HepG2 (cell line): ENCODE results near the gene EEIG1. TPM values are rescaled to one million over a fixed set of nuclear protein-coding genes. Genes with fewer than 3 reads are reported as not detected.

ENCODE experiments used
- BCL6 ChIP-seq: IDR thresholded peaks from 2 replicates; pipeline ENCODE4 v1.6.1; 2016; ENCODE audit warnings: missing genetic modification reagents, missing compliant biosample characterization
- CSRNP2 ChIP-seq: sonication (generic); formaldehyde crosslinking; conservative IDR thresholded peaks from 2 replicates; pipeline ENCODE4 v1.8.0; 2022; ENCODE audit warnings: low read depth, missing genetic modification reagents
- ELF4 ChIP-seq: sonication (generic); formaldehyde crosslinking; IDR thresholded peaks from 2 replicates; pipeline ENCODE4 v1.5.0; 2020; ENCODE audit warnings: missing genetic modification reagents, mild to moderate bottlenecking, moderate library complexity, borderline replicate concordance
- ISL2 ChIP-seq: sonication (generic); formaldehyde crosslinking; IDR thresholded peaks from 2 replicates; pipeline ENCODE4 v1.5.0; 2020; ENCODE audit warnings: missing genetic modification reagents
- KDM4B ChIP-seq: sonication (generic); formaldehyde crosslinking; IDR thresholded peaks from 2 replicates; pipeline ENCODE4 v1.4.0; 2020; ENCODE audit warnings: missing genetic modification reagents
- NBN ChIP-seq: fragments of 450-650 bp; conservative IDR thresholded peaks from 2 replicates; pipeline ENCODE4 v1.6.1; 2017
- NONO ChIP-seq, 2 experiments: fragments of 450-650 bp in 1 of 2; sonication (generic) in 1 of 2; formaldehyde crosslinking in 1 of 2; IDR thresholded peaks in 1 of 2; conservative IDR thresholded peaks in 1 of 2; 2 replicates each; pipeline versions ENCODE4 v1.6.1 to v1.8.0; 2017 to 2022; ENCODE audit warnings: mild to moderate bottlenecking in 1 of 2, missing genetic modification reagents in 1 of 2, moderate library complexity in 1 of 2
- REXO4 ChIP-seq: sonication (generic); formaldehyde crosslinking; IDR thresholded peaks from 2 replicates; pipeline ENCODE4 v1.8.0; 2022; ENCODE audit warnings: missing genetic modification reagents, mild to moderate bottlenecking, borderline replicate concordance
- ZBTB25 ChIP-seq: IDR thresholded peaks from 2 replicates; pipeline ENCODE4 v1.6.1; 2018; ENCODE audit warnings: missing genetic modification reagents
- ZNF10 ChIP-seq: sonication (generic); formaldehyde crosslinking; IDR thresholded peaks from 2 replicates; pipeline ENCODE4 v1.4.0; 2020; ENCODE audit warnings: mild to moderate bottlenecking, low read depth, missing genetic modification reagents, borderline replicate concordance
- ZNF160 ChIP-seq: sonication (generic); formaldehyde crosslinking; IDR thresholded peaks from 2 replicates; pipeline ENCODE4 v1.8.0; 2022; ENCODE audit warnings: mild to moderate bottlenecking, inconsistent platforms, missing genetic modification reagents
- ZNF496 ChIP-seq: sonication (generic); formaldehyde crosslinking; IDR thresholded peaks from 2 replicates; pipeline ENCODE4 v1.8.1; 2023; ENCODE audit warnings: mild to moderate bottlenecking, moderate library complexity, missing genetic modification reagents; ENCODE audit not compliant: insufficient replicate concordance
- ZNF546 ChIP-seq: sonication (generic); formaldehyde crosslinking; conservative IDR thresholded peaks from 2 replicates; pipeline ENCODE4 v1.8.1; 2023; ENCODE audit warnings: mild to moderate bottlenecking, missing genetic modification reagents
- ZNF746 ChIP-seq: sonication (generic); formaldehyde crosslinking; IDR thresholded peaks from 2 replicates; pipeline ENCODE4 v1.8.0; 2022; ENCODE audit warnings: mild to moderate bottlenecking, missing genetic modification reagents
- ZNF775 ChIP-seq: sonication (generic); formaldehyde crosslinking; IDR thresholded peaks from 2 replicates; pipeline ENCODE4 v1.4.0; 2020; ENCODE audit warnings: missing genetic modification reagents, mild to moderate bottlenecking, moderate library complexity, borderline replicate concordance
- ZSCAN12 ChIP-seq: sonication (generic); formaldehyde crosslinking; IDR thresholded peaks from 2 replicates; pipeline ENCODE4 v1.9.0; 2021; ENCODE audit warnings: mild to moderate bottlenecking, missing genetic modification reagents
- polyA plus RNA-seq, 8 experiments: library from polyadenylated mRNA; depleted of rRNA in 3 of 8; stranded (reverse) in 7 of 8; unstranded in 1 of 8; fragments of >200 nt; fragmentation: Illumina TruSeq in 4 of 8; extraction: Trizol in 4 of 8; gene quantifications; 2 replicates each; pipeline versions ENCODE4 v1.2.1 to v1.2.3, GENCODE V29; 2011 to 2016; ENCODE audit warnings: low read depth in 4 of 8, missing spikeins in 1 of 8, mixed read lengths in 1 of 8; ENCODE audit not compliant: insufficient read depth in 1 of 8
- total RNA-seq, 5 experiments: library from RNA; depleted of rRNA; stranded (reverse); fragments of >200 nt; fragmentation: Illumina TruSeq; extraction: Trizol; gene quantifications; 2 replicates each; pipeline ENCODE4 v1.2.3, GENCODE V29; 2016; ENCODE audit warnings: low read depth in 1 of 5
- TF ChIP-seq, protein P1 (sequence below): sonication (generic); formaldehyde crosslinking; IDR thresholded peaks from 2 replicates; pipeline ENCODE4 v1.8.0; 2022; ENCODE audit warnings: mild to moderate bottlenecking, missing genetic modification reagents, moderate library complexity
- TF ChIP-seq, protein P2 (sequence below): IDR thresholded peaks from 2 replicates; pipeline ENCODE4 v1.6.1; 2016; ENCODE audit warnings: control low read depth
- TF ChIP-seq, protein P3 (sequence below): sonication (generic); formaldehyde crosslinking; IDR thresholded peaks from 2 replicates; pipeline ENCODE4 v1.8.0; 2022; ENCODE audit warnings: missing genetic modification reagents, mild to moderate bottlenecking, moderate library complexity, borderline replicate concordance
- TF ChIP-seq, protein P4 (sequence below): IDR thresholded peaks from 2 replicates; pipeline ENCODE4 v1.6.1; 2012; ENCODE audit warnings: low read depth, low read length, improper control_type of control experiment

EEIG1 gene
- total and polyA plus RNA-seq, 2 of the 13 experiments (the other 11 are each of a cell fraction or from before 2014, with no cell fraction given) = 16.6 to 25.2 TPM

DNA sequence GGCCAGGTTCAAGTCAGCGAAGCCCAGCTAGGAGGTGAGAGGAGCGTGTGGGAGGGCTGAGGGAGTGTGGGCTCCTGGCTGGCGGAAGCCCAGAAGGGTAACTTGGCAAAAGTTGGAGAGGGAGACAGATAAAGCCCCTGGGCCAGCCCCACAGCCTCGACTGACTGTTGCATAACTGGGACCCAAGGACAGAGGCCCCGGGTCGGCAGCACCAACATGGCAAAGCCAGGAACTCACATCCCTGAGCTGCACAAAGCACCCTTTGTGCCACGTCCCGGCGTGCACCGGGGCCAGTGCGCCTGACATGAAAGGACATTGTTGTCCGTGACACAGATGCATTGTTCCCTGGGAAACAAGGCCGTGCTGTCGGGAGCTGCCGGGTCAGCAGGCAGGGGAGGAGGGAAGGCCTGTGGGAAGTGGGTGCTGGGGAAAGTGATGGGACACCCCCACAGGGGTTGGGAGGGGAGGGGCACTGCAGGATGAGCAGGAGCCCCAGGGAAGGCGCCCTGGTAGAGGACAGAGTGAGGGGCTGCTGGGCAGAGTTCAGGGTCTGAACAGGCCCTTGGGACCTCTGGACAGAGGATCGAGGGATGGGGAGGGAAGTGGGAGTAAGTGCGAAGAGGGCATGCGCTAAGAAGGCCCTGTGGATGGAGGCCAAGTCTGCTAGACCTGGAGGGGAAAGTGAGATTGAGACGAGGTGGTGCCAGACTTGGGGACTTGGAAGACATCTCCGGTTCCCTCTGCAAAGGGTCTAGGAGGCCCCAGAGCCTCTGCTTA lies 30.1 kb downstream of the EEIG1 start (continued):
- TF ChIP-seq, protein P1, sequence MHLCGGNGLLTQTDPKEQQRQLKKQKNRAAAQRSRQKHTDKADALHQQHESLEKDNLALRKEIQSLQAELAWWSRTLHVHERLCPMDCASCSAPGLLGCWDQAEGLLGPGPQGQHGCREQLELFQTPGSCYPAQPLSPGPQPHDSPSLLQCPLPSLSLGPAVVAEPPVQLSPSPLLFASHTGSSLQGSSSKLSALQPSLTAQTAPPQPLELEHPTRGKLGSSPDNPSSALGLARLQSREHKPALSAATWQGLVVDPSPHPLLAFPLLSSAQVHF (CRISPR knock-in tag) = no peak
- no peak for TF ChIP-seq REXO4
- 0 out of 2 replicates have a peak, but pooled peaks have one; percentile 24 for TF ChIP-seq ZNF160 (CRISPR knock-in tag)
- no peak for TF ChIP-seq ZNF546 (CRISPR knock-in tag)
- TF ChIP-seq CSRNP2 = no peak
- TF ChIP-seq ISL2 (CRISPR knock-in tag) = peak; percentile 75
- no peak for TF ChIP-seq ZNF10 (CRISPR knock-in tag)
- no peak; the same call in 1 of the 2 replicates for TF ChIP-seq ZBTB25 (CRISPR knock-in tag)
- TF ChIP-seq, protein P2, sequence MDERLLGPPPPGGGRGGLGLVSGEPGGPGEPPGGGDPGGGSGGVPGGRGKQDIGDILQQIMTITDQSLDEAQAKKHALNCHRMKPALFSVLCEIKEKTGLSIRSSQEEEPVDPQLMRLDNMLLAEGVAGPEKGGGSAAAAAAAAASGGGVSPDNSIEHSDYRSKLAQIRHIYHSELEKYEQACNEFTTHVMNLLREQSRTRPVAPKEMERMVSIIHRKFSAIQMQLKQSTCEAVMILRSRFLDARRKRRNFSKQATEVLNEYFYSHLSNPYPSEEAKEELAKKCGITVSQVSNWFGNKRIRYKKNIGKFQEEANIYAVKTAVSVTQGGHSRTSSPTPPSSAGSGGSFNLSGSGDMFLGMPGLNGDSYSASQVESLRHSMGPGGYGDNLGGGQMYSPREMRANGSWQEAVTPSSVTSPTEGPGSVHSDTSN (CRISPR knock-in tag) = 0 out of 2 replicates have a peak, but pooled peaks have one; percentile 10
- TF ChIP-seq BCL6 (CRISPR knock-in tag) = peak; percentile 83
- peak; percentile 58; the same call in 1 of the 2 replicates for TF ChIP-seq ZNF775 (CRISPR knock-in tag)
- TF ChIP-seq, protein P3, sequence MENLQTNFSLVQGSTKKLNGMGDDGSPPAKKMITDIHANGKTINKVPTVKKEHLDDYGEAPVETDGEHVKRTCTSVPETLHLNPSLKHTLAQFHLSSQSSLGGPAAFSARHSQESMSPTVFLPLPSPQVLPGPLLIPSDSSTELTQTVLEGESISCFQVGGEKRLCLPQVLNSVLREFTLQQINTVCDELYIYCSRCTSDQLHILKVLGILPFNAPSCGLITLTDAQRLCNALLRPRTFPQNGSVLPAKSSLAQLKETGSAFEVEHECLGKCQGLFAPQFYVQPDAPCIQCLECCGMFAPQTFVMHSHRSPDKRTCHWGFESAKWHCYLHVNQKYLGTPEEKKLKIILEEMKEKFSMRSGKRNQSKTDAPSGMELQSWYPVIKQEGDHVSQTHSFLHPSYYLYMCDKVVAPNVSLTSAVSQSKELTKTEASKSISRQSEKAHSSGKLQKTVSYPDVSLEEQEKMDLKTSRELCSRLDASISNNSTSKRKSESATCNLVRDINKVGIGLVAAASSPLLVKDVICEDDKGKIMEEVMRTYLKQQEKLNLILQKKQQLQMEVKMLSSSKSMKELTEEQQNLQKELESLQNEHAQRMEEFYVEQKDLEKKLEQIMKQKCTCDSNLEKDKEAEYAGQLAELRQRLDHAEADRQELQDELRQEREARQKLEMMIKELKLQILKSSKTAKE (CRISPR knock-in tag) = peak; percentile 97
- no peak for TF ChIP-seq ELF4 (CRISPR knock-in tag)
- TF ChIP-seq NONO (IDR thresholded peaks at IDR 0.05) = no peak
- TF ChIP-seq NONO (CRISPR knock-in tag; conservative IDR thresholded peaks at IDR 0.05) = peak; percentile 98
- no peak for TF ChIP-seq ZSCAN12
- TF ChIP-seq, protein P4, sequence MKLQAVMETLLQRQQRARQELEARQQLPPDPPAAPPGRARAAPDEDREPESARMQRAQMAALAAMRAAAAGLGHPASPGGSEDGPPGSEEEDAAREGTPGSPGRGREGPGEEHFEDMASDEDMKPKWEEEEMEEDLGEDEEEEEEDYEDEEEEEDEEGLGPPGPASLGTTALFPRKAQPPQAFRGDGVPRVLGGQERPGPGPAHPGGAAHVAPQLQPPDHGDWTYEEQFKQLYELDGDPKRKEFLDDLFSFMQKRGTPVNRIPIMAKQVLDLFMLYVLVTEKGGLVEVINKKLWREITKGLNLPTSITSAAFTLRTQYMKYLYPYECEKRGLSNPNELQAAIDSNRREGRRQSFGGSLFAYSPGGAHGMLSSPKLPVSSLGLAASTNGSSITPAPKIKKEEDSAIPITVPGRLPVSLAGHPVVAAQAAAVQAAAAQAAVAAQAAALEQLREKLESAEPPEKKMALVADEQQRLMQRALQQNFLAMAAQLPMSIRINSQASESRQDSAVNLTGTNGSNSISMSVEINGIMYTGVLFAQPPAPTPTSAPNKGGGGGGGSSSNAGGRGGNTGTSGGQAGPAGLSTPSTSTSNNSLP = peak; percentile 40; the same call in 1 of the 2 replicates
- peak; percentile 97 for TF ChIP-seq ZNF746 (CRISPR knock-in tag)
- no peak; the same call in 1 of the 2 replicates for TF ChIP-seq KDM4B (CRISPR knock-in tag)
- TF ChIP-seq ZNF496 (CRISPR knock-in tag) = no peak
- TF ChIP-seq NBN = no peak
